Measurements from ENCODE around the gene CCDC15. TPM values are rescaled to one million over a fixed set of nuclear protein-coding genes. Genes with fewer than 3 reads are reported as not detected.
"Not testable (repeated sequence)": the region's sequence is repeated elsewhere in the genome, so short reads cannot be mapped to it uniquely, and the experiment has no call there.

Gene CCDC15
- total RNA-seq, 1 donor from 2014 or later, result 8.7 TPM

- no peak for DNase-seq (ENCODE audit: low spot score)
Observed at GRCh38 chr11:125080531-125080911, 126.5 kb downstream of the CCDC15 start.

- no peak for DNase-seq (ENCODE audit: low spot score)
Observed at GRCh38 chr11:125081098-125081798, 127.2 kb downstream of the CCDC15 start.

- no peak for DNase-seq (ENCODE audit: low spot score)
Observed at GRCh38 chr11:125082040-125082439, 128.0 kb downstream of the CCDC15 start.

GRCh38 chr11:125082611-125083311, 128.8 kb downstream of the CCDC15 start:
- DNase-seq (ENCODE audit: low spot score), result no peak

GRCh38 chr11:125083312-125084056, 129.5 kb downstream of the CCDC15 start:
- DNase-seq (ENCODE audit: low spot score), result no peak

- DNase-seq (ENCODE audit: low spot score), result no peak
Observed at GRCh38 chr11:125084057-125084416, 130.0 kb downstream of the CCDC15 start.

GRCh38 chr11:125084761-125085231, 130.8 kb downstream of the CCDC15 start:
- DNase-seq (ENCODE audit: low spot score), result no peak

GRCh38 chr11:125085301-125086081, 131.5 kb downstream of the CCDC15 start:
- no peak for DNase-seq (ENCODE audit: low spot score)

- DNase-seq (ENCODE audit: low spot score), result no peak
Observed at GRCh38 chr11:125086633-125087296, 132.8 kb downstream of the CCDC15 start.

GRCh38 chr11:125088123-125088522, 134.1 kb downstream of the CCDC15 start:
- DNase-seq (ENCODE audit: low spot score), result no peak

- no peak for DNase-seq (ENCODE audit: low spot score)
Observed at GRCh38 chr11:125088576-125089455, 134.8 kb downstream of the CCDC15 start.

- not testable (repeated sequence) for DNase-seq (ENCODE audit: low spot score)
Observed at GRCh38 chr11:125089481-125089880, 135.5 kb downstream of the CCDC15 start.

- DNase-seq (ENCODE audit: low spot score), result not testable (repeated sequence)
Observed at GRCh38 chr11:125090151-125090550, 136.1 kb downstream of the CCDC15 start.

- DNase-seq (ENCODE audit: low spot score), result no peak
Observed at GRCh38 chr11:125090816-125091215, 136.8 kb downstream of the CCDC15 start.

Other genes starting within 250 kb of the CCDC15 start
- gene NRGN, start 214.3 kb upstream of the CCDC15 start, total RNA-seq (ENCODE audit: insufficient read depth, low replicate concordance), result not detected
- not detected for gene VSIG2, start 201.9 kb upstream of the CCDC15 start, total RNA-seq (ENCODE audit: insufficient read depth, low replicate concordance)
- 9.4 TPM for gene ESAM, start 191.9 kb upstream of the CCDC15 start, total RNA-seq (ENCODE audit: insufficient read depth, low replicate concordance)
- gene MSANTD2, start 153.8 kb upstream of the CCDC15 start, total RNA-seq (ENCODE audit: insufficient read depth, low replicate concordance), result 43.8 TPM
- gene ROBO3, start 88.8 kb upstream of the CCDC15 start, total RNA-seq (ENCODE audit: insufficient read depth, low replicate concordance), result 17.3 TPM
- 13.0 TPM for gene ROBO4, start 56.3 kb upstream of the CCDC15 start, total RNA-seq (ENCODE audit: insufficient read depth, low replicate concordance)
- not detected for gene HEPN1, start 35.0 kb upstream of the CCDC15 start, total RNA-seq (ENCODE audit: insufficient read depth, low replicate concordance)
- gene HEPACAM, start 18.2 kb upstream of the CCDC15 start, total RNA-seq (ENCODE audit: insufficient read depth, low replicate concordance), result 1.9 TPM
- 8.2 TPM for gene SLC37A2, start 109.1 kb downstream of the CCDC15 start, total RNA-seq (ENCODE audit: insufficient read depth, low replicate concordance)
- gene TMEM218, start 157.4 kb downstream of the CCDC15 start, total RNA-seq (ENCODE audit: insufficient read depth, low replicate concordance), result 48.6 TPM
- gene PKNOX2, start 210.5 kb downstream of the CCDC15 start, total RNA-seq (ENCODE audit: insufficient read depth, low replicate concordance), result 31.8 TPM